HG02981 (cell line): ENCODE results near the gene HABP4.
A peak's percentile ranks its signal among the peaks of the same experiment; 100 is the strongest.

Experiments used
- ATAC-seq: cut with Tn5 transposase; IDR thresholded peaks from one replicate; pipeline ENCODE4 v1.9.1; 2021; ENCODE audit warnings: mild to moderate bottlenecking, moderate library complexity; ENCODE audit not compliant: unreplicated experiment

The HABP4 gene

GRCh38 chr9:96476013-96476412 is 26.0 kb downstream of the HABP4 start:
- ATAC-seq: no peak

- ATAC-seq: no peak
Observed at GRCh38 chr9:96476591-96476990, 26.6 kb downstream of the HABP4 start.

DNA sequence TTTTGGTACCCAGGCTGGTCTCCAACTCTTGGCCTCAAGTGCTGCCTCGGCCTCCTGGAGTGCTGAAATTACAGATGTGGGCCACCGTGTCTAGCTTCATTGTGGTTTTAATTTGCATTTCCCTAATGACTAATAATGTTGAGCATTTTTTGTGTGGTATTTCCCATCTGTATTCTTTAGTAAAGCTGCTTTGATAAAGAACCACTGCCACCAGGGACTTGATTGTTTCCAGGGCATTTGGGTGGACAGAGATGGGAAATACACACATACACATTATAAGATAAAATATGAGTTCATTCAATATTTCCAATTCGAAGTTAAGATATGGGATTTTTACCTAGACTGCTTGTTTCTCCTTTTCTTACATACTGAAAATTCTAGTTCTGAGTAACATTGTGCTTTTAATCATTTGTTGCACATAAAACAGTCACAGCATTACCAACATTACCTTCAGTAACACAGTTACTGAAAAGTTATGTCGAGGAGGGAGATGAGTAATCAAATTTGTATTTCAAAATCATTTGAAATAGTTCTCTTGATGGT is 28.9 kb downstream of the HABP4 start:
- peak; percentile 77 for ATAC-seq

- ATAC-seq: no peak
Observed at GRCh38 chr9:96480736-96481135, 30.8 kb downstream of the HABP4 start.

DNA sequence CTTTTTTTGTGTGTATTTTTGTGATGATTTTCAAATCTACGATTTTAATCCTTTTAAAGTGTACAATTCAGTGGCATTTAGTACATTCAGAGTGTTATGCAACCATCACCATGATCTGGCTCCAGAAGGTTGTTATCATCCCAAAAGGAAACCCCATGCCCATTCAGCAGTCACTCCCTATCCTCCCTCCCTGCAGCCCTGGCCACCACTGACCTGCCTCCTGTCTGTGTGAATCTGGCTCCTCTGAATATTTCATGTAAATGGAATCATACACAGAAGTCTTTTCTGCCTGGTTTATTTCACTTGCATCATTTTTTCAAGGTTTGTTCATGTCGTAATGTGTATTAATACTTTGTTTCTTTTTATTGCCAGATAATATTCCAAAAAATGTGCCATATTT is 32.5 kb downstream of the HABP4 start:
- no peak for ATAC-seq

DNA sequence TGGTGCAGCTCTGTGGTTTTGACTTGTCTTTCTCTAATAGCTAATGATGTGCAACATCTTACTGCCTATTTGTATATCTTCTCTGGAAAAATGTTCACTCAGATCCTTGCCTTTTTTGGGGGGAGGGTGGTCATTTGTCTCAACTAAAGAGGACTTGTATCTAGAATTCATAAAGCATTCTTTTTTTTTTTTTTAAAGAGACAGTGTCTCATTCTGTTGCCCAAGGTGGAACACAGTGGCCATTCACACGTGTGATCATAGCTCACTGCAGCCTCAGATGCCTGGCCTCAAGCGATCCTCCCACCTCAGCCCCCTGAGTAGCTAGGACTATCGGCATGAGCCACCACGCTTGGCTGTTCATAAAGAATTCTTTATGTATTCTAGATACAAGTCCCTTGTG is 33.2 kb downstream of the HABP4 start:
- ATAC-seq: no peak

GRCh38 chr9:96483733-96484390 is 33.9 kb downstream of the HABP4 start:
- no peak for ATAC-seq

DNA sequence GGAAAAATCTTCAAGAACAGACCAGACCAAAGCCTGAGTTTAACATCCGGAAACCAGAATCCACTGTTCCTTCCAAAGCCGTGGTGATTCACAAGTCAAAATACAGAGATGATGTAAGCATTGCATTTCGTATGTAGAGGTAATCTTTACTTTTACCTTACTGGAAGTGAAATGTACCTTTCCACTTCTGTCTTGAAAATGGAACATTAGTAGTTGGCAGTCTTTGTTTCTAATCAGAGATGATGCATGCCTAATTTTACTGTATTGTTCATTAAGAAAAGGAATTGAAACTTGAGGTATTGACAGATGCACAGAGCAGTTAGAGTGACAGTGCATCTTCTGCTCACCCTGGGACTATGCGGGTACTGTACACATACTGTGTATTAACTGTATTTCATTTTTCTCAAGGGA is 34.6 kb downstream of the HABP4 start:
- peak; percentile 85 for ATAC-seq

DNA sequence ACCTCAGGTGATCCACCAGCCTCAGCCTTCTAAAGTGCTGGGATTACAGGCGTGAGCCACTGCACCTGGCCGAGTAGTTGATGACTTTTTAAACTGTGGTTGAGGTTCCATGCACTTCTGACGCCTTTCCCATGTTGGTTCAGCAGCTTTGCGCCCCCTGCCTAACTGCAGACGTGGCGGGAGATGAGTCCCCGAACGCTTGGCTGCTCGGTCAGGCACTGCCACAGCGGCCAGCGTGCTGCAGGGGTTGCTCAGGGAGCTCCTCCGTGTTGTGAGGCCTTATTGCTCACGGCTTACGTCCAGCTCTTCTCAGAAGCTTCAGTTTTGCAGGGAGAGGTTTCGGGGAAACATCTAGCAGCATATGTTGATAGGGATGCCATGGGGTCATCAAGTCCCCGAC is 35.3 kb downstream of the HABP4 start:
- no peak for ATAC-seq

GRCh38 chr9:96486386-96487028 is 36.5 kb downstream of the HABP4 start:
- no peak for ATAC-seq

- no peak for ATAC-seq
Observed at GRCh38 chr9:96487029-96487396, 37.0 kb downstream of the HABP4 start.

- ATAC-seq: no peak
Observed at GRCh38 chr9:96487949-96488348, 38.0 kb downstream of the HABP4 start.

GRCh38 chr9:96489482-96489979 is 39.6 kb downstream of the HABP4 start:
- ATAC-seq: no peak

DNA sequence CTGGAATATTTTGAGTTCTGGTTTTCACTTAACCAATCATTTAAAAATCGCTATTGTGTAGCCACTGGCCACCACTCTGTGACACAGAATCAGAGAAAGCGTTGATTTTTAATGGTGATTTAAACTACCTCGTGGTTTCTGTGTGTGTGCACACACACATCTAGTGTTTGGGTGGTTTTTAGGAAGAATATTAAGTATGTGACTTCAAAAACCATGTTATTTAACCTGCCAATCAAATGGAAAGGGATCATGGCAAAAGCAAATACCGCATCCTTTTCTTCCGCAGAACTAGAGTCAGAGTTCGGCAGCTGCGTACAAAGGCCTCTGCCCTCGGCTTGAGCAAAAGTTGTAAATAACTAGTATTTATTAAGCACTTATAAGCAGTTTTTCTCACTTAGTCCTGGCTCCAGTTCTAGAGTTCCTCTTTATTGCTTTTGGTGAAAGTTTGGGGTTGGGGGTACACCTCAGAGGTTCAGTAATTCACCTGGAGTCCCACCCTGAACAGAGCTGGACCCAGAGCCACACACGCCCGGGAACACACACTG is 40.6 kb downstream of the HABP4 start:
- ATAC-seq: no peak

DNA sequence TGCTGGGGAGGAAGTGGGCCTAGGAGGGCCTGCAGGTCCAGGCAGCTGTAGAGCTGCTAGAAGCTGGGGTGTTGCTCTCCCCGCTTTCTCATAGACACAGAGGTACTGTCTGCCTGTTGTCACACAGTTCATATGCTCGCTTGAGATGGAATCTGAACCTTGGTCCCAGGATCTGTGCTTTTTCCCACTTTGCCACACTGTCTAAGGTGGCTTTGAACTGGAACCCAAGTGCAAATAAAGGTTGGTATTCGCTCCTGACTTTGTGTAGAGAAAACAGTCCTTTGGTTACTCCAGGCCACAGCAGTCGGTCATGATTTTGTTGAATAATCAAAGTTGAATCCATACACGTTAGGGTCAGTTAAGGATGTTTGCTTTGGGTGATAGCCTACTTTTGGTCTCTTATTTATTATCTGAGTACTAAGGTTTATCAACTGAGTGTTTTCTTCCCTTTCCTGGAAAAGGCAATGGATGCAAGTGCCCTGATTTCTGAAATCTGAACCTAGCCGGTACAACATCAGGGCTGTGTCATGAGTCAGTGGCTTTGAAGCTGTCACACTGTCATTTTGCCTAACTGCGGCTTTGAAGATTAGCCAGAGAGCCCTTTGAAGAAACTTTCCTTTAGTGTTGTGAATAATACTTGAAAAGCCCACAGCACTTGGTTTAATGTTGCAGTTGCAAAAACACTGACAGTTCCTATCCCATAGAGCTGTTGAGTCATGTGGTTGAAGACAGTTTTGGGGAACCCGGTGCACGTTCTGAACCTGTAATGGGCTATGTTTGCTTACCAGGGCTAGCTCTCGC is 41.3 kb downstream of the HABP4 start:
- no peak for ATAC-seq

- ATAC-seq: no peak
Observed at GRCh38 chr9:96491880-96492525, 42.0 kb downstream of the HABP4 start.

- ATAC-seq: no peak
Observed at GRCh38 chr9:96492993-96493531, 43.1 kb downstream of the HABP4 start.

DNA sequence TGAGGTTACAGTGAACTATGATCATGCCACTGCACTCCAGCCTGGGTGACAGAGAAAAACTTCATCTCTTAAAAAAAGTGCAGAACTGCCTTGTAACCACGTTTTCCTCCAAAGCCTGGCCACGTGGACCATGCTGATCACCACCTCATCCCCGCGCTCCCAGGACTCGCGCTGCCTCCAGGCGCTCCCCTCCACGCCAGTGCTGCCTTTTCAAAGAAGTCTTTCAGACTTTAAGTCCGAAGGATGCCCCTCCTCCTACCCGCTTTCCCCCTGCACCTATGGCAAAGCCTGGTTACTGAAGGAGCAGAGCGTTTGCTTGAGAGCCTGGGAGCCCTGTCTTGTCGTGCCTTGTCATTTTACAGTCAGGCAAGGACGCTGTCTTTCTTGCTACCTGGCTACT is 43.8 kb downstream of the HABP4 start:
- no peak for ATAC-seq

GRCh38 chr9:96494215-96494800 is 44.3 kb downstream of the HABP4 start:
- no peak for ATAC-seq

DNA sequence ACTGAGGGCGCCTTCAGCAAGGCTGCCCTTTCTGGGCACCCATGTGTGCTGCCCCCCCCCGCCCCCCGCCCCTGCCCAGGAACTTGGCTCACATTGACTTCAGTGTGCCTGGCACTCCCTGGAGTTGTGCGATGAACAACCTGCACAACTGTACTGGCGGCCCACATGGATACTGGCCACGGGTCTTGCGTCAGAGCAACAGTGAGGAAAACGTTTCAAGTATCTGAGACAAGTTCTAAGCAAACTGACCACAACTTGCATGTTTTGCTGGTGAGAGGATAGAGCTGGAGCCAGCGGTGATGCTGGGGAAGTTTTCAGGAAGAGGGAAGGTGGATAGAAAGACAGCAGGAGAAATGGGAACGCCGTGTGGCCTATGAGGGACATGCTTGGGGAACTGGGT is 45.4 kb downstream of the HABP4 start:
- no peak for ATAC-seq
